Aorta (tissue), 5 donors: ENCODE data around the gene FCN1. TPM values are rescaled to one million over a fixed set of nuclear protein-coding genes. Genes with fewer than 3 reads are reported as not detected.

ENCODE experiments used
- ATAC-seq: fragments of 200-7000 bp; cut with Tn5 transposase; one replicate; pipeline ENCODE4 v1.9.1; 2022; ENCODE audit warnings: moderate library complexity; ENCODE audit not compliant: low FRiP score
- DNase-seq, 2 donors: peaks; one replicate each; pipeline ENCODE4 v3.0.0-alpha.2; 2020
- H3K27ac ChIP-seq, 2 donors: one replicate each; pipeline ENCODE4 v1.5.1; 2013; ENCODE audit warnings: low read length in 2 of 2, mild to moderate bottlenecking in 2 of 2, moderate library complexity in 2 of 2, control low read depth in 1 of 2, inconsistent platforms in 1 of 2, low read depth in 1 of 2
- H3K27me3 ChIP-seq, 2 donors: one replicate each; pipeline ENCODE4 v1.6.1; 2013; ENCODE audit warnings: control low read depth in 1 of 2, low read length in 1 of 2, mild to moderate bottlenecking in 1 of 2, moderate library complexity in 1 of 2; ENCODE audit not compliant: insufficient read depth in 2 of 2, control insufficient read depth in 1 of 2
- H3K36me3 ChIP-seq, 2 donors: one replicate each; pipeline ENCODE4 v1.6.1; 2013; ENCODE audit warnings: control low read depth in 1 of 2, low read length in 1 of 2, mild to moderate bottlenecking in 1 of 2; ENCODE audit not compliant: insufficient read depth in 2 of 2, control insufficient read depth in 1 of 2
- H3K4me1 ChIP-seq, 2 donors: one replicate each; pipeline ENCODE4 v1.6.1; 2013; ENCODE audit warnings: low read length in 2 of 2, control low read depth in 1 of 2, mild to moderate bottlenecking in 1 of 2, moderate library complexity in 1 of 2; ENCODE audit not compliant: insufficient read depth in 2 of 2, control insufficient read depth in 1 of 2
- H3K4me3 ChIP-seq, 2 donors: one replicate each; pipeline ENCODE4 v1.5.1; 2013; ENCODE audit warnings: low read length in 2 of 2, control low read depth in 1 of 2, mild to moderate bottlenecking in 1 of 2
- H3K9me3 ChIP-seq: one replicate; pipeline ENCODE4 v1.6.1; 2013; ENCODE audit warnings: mild to moderate bottlenecking, low read length; ENCODE audit not compliant: control insufficient read depth
- WGBS, 2 donors: extraction: QIAGEN DNeasy Blood & Tissue Kit; methylation state at CpG; one replicate each; pipeline ENCODE4 v1.1.7; 2013; 5-methylcytosine and 5-hydroxymethylcytosine counted together
- intact Hi-C, 2 donors: fragments of 100-400 bp; cut with DNase I; formaldehyde crosslinking; loops; one replicate each; pipeline versions ENCODE4 v1.14.2 to v1.15.0; 2022
- polyA plus RNA-seq, 2 donors: library from polyadenylated mRNA; stranded (reverse); fragments of 200-250 nt; gene quantifications; one replicate each; pipeline ENCODE4 v1.2.3, GENCODE V29; 2013
- total RNA-seq, 2 donors: library from RNA; stranded (reverse); fragmentation: NEBNext Ultra II Directional; extraction: Animal tissue kit (Norgen Biotek cat#: 25700); gene quantifications; one replicate each; pipeline ENCODE4 v1.2.1, GENCODE V29; 2021
- donor health status: healthy with polysubstance abuse.
- donor health status: Bipolar disorder and iron deficiency.
- donor health status: DM: no; HTN: no; CAD: no.
- donor health status: DM: no; HTN: no; CAD: no.
- donor health status: DM: yes; HTN: yes; CAD: no.

The FCN1 gene
- total and polyA plus RNA-seq, 4 donors = 0.97 to 14.4 (median 6.0) TPM

GRCh38 chr9:134925011-134925511 is 7.3 kb upstream of the FCN1 start:
- no peaks in the 10 kb centered on the region for H3K36me3 ChIP-seq
- no peaks in the 10 kb centered on the region for H3K27me3 ChIP-seq
- intact Hi-C loops = no loop called here

GRCh38 chr9:134923466-134923865 is 5.8 kb upstream of the FCN1 start:
- Histone ChIP-seq H3K4me1 (no peaks in the 10 kb centered on the region), H3K36me3 (no peaks in the 10 kb centered on the region), H3K27ac (no peak overlapping the region), H3K9me3 (no peaks in the 10 kb centered on the region), H3K4me3 (no peak overlapping the region), H3K27me3 (no peaks in the 10 kb centered on the region)
- DNase-seq = no peak
- intact Hi-C loops = no loop called here
- WGBS, 2 donors = 75 to 76% methylated on average over 7 of the region's 7 CpGs
- no peak for ATAC-seq

More at GRCh38 chr9:134925011-134925511, 7.3 kb upstream of the FCN1 start:
- DNase-seq (peak in 1 of 2 donors; percentile 36), ATAC-seq (no peak)
- Histone ChIP-seq H3K4me3 (no peak overlapping the region), H3K9me3 (no peaks in the 10 kb centered on the region), H3K4me1 (no peaks in the 10 kb centered on the region), H3K27ac (no peak overlapping the region)
- 77 to 89% methylated on average over 7 of the region's 7 CpGs for WGBS, 2 donors

GRCh38 chr9:134922932-134923240 is 5.2 kb upstream of the FCN1 start:
- intact Hi-C loops = no loop called here
- H3K27ac ChIP-seq = no peak overlapping the region
- no peaks in the 10 kb centered on the region for H3K27me3 ChIP-seq
- H3K4me3 ChIP-seq = no peak overlapping the region
- H3K4me1 ChIP-seq = no peaks in the 10 kb centered on the region
- DNase-seq (peak in 1 of 2 donors; percentile 55), ATAC-seq (no peak)
- no peaks in the 10 kb centered on the region for H3K36me3 ChIP-seq
- H3K9me3 ChIP-seq = no peaks in the 10 kb centered on the region
- WGBS, 2 donors = 74 to 77% methylated on average over 9 of the region's 9 CpGs

GRCh38 chr9:134922066-134922931 is 4.6 kb upstream of the FCN1 start:
- ATAC-seq (no peak), DNase-seq (peak; percentile 68 to 77)
- H3K4me1 ChIP-seq = no peaks in the 10 kb centered on the region
- H3K27me3 ChIP-seq = no peaks in the 10 kb centered on the region
- WGBS, 2 donors = 60 to 65% methylated on average over 14 of the region's 14 CpGs
- H3K4me3 ChIP-seq = no peak overlapping the region
- no peak overlapping the region for H3K27ac ChIP-seq
- no peaks in the 10 kb centered on the region for H3K36me3 ChIP-seq
- intact Hi-C loops = no loop called here
- H3K9me3 ChIP-seq = no peaks in the 10 kb centered on the region

GRCh38 chr9:134919303-134919702 is 1.6 kb upstream of the FCN1 start:
- Histone ChIP-seq H3K27ac (no peak overlapping the region), H3K4me3 (no peak overlapping the region), H3K4me1 (no peaks in the 10 kb centered on the region), H3K36me3 (no peaks in the 10 kb centered on the region), H3K27me3 (no peaks in the 10 kb centered on the region), H3K9me3 (no peaks in the 10 kb centered on the region)
- intact Hi-C loops = no loop called here
- ATAC-seq (no peak), DNase-seq (no peak)
- 91% methylated on average over 3 of the region's 3 CpGs for WGBS, 2 donors

- no peak for ATAC-seq
- Histone ChIP-seq H3K27ac (no peak overlapping the region), H3K4me1 (no peaks in the 10 kb centered on the region), H3K9me3 (no peaks in the 10 kb centered on the region), H3K4me3 (no peak overlapping the region), H3K27me3 (no peaks in the 10 kb centered on the region), H3K36me3 (no peaks in the 10 kb centered on the region)
- intact Hi-C loops = no loop called here
- DNase-seq = peak in 1 of 2 donors; percentile 31
- WGBS, 2 donors = 83 to 89% methylated on average over 10 of the region's 10 CpGs
Observed at GRCh38 chr9:134918646-134919045, 934 bp upstream of the FCN1 start.

- no peaks in the 10 kb centered on the region for H3K4me1 ChIP-seq
- peak in 1 of 2 donors; percentile 68 for DNase-seq
- ATAC-seq = no peak
- H3K27ac ChIP-seq = no peak overlapping the region
- H3K27me3 ChIP-seq = no peaks in the 10 kb centered on the region
- H3K4me3 ChIP-seq = no peak overlapping the region
- no peaks in the 10 kb centered on the region for H3K9me3 ChIP-seq
- WGBS, 2 donors = 74 to 80% methylated on average over 8 of the region's 8 CpGs
- no peaks in the 10 kb centered on the region for H3K36me3 ChIP-seq
- intact Hi-C loops = no loop called here
Observed at GRCh38 chr9:134916161-134916665, 1.5 kb downstream of the FCN1 start.

GRCh38 chr9:134915046-134915985 is 2.4 kb downstream of the FCN1 start:
- Histone ChIP-seq H3K9me3 (no peaks in the 10 kb centered on the region), H3K27me3 (no peaks in the 10 kb centered on the region), H3K36me3 (no peaks in the 10 kb centered on the region), H3K27ac (no peak overlapping the region), H3K4me1 (no peaks in the 10 kb centered on the region), H3K4me3 (no peak overlapping the region)
- ATAC-seq (no peak), DNase-seq (peak in 1 of 2 donors; percentile 59)
- intact Hi-C loops = no loop called here
- WGBS, 2 donors = 83 to 86% methylated on average over 26 of the region's 26 CpGs
